ENCODE results near the gene CWF19L2. TPM values are rescaled to one million over a fixed set of nuclear protein-coding genes. Genes with fewer than 3 reads are reported as not detected.

The CWF19L2 gene
- total and polyA plus RNA-seq, 2 donors (not counting 1 experiment from before 2014, with no cell fraction given), result 5.1 to 10.7 TPM

- no peak overlapping the region for H3K9ac ChIP-seq (ENCODE audit: insufficient read depth, low read length)
- no peaks in the 10 kb centered on the region for H4K20me1 ChIP-seq (ENCODE audit: control insufficient read depth, extremely low read depth, insufficient read depth, low read length)
- H3K36me3 ChIP-seq (ENCODE audit: control insufficient read depth, insufficient read depth, low read length), result no peaks in the 10 kb centered on the region
- no peak overlapping the region for H2AFZ ChIP-seq (ENCODE audit: low read length)
- no peaks in the 10 kb centered on the region for H3K79me2 ChIP-seq (ENCODE audit: control insufficient read depth, insufficient read depth, low read length)
- no peak overlapping the region for H3K27ac ChIP-seq (ENCODE audit: insufficient read depth, low read length)
- TF ChIP-seq CTCF (conservative IDR thresholded peaks at IDR 0.05 in 1 of 2, IDR thresholded peaks at IDR 0.05 in 1 of 2; ENCODE audit: low read depth in 1 of 2, low read length in 2 of 2), result no peak
- no peak for TF ChIP-seq EZH2 (IDR thresholded peaks at IDR 0.05; ENCODE audit: low read length, missing control alignments)
- H3K4me3 ChIP-seq (replicated peaks in 1 of 4; ENCODE audit: control extremely low read depth in 1 of 4, insufficient read depth in 1 of 4, low read depth in 3 of 4, low read length in 4 of 4), result no peak overlapping the region
- H3K4me2 ChIP-seq (ENCODE audit: extremely low read depth, insufficient read depth, low read length), result no peak overlapping the region
- H3K9me3 ChIP-seq (ENCODE audit: control insufficient read depth, insufficient read depth, low read depth, low read length), result no peaks in the 10 kb centered on the region
- DNase-seq (ENCODE audit: low read depth in 2 of 2), result no peak
- H3K27me3 ChIP-seq (ENCODE audit: control insufficient read depth, insufficient read depth, low read length), result no peaks in the 10 kb centered on the region
- no peaks in the 10 kb centered on the region for H3K4me1 ChIP-seq (ENCODE audit: control insufficient read depth, extremely low read depth, insufficient read depth, low read length)
Measured at GRCh38 chr11:107357877-107358276, 99.7 kb downstream of the CWF19L2 start.

GRCh38 chr11:107354780-107355179 is 102.8 kb downstream of the CWF19L2 start:
- no peak overlapping the region for H2AFZ ChIP-seq (ENCODE audit: low read length)
- no peak for TF ChIP-seq EZH2 (IDR thresholded peaks at IDR 0.05; ENCODE audit: low read length, missing control alignments)

GRCh38 chr11:107337917-107338316 is 119.7 kb downstream of the CWF19L2 start:
- DNase-seq (ENCODE audit: low read depth in 2 of 2), result no peak
- H3K9me3 ChIP-seq (ENCODE audit: control insufficient read depth, insufficient read depth, low read depth, low read length), result no peaks in the 10 kb centered on the region
- H3K27me3 ChIP-seq (ENCODE audit: control insufficient read depth, insufficient read depth, low read length), result no peaks in the 10 kb centered on the region
- H3K4me3 ChIP-seq (replicated peaks in 1 of 4; ENCODE audit: control extremely low read depth in 1 of 4, insufficient read depth in 1 of 4, low read depth in 3 of 4, low read length in 4 of 4), result no peak overlapping the region
- no peak overlapping the region for H2AFZ ChIP-seq (ENCODE audit: low read length)
- no peaks in the 10 kb centered on the region for H3K4me1 ChIP-seq (ENCODE audit: control insufficient read depth, extremely low read depth, insufficient read depth, low read length)
- H3K9ac ChIP-seq (ENCODE audit: insufficient read depth, low read length), result no peak overlapping the region
- H3K36me3 ChIP-seq (ENCODE audit: control insufficient read depth, insufficient read depth, low read length), result no peaks in the 10 kb centered on the region
- no peak for TF ChIP-seq EZH2 (IDR thresholded peaks at IDR 0.05; ENCODE audit: low read length, missing control alignments)
- no peak for TF ChIP-seq CTCF (conservative IDR thresholded peaks at IDR 0.05 in 1 of 2, IDR thresholded peaks at IDR 0.05 in 1 of 2; ENCODE audit: low read depth in 1 of 2, low read length in 2 of 2)
- H3K79me2 ChIP-seq (ENCODE audit: control insufficient read depth, insufficient read depth, low read length), result no peaks in the 10 kb centered on the region
- H3K27ac ChIP-seq (ENCODE audit: insufficient read depth, low read length), result no peak overlapping the region
- H3K4me2 ChIP-seq (ENCODE audit: extremely low read depth, insufficient read depth, low read length), result no peak overlapping the region
- no peaks in the 10 kb centered on the region for H4K20me1 ChIP-seq (ENCODE audit: control insufficient read depth, extremely low read depth, insufficient read depth, low read length)

More at GRCh38 chr11:107354780-107355179, 102.8 kb downstream of the CWF19L2 start:
- Histone ChIP-seq H4K20me1 (ENCODE audit: control insufficient read depth, extremely low read depth, insufficient read depth, low read length) (no peaks in the 10 kb centered on the region), H3K36me3 (ENCODE audit: control insufficient read depth, insufficient read depth, low read length) (no peaks in the 10 kb centered on the region), H3K9me3 (ENCODE audit: control insufficient read depth, insufficient read depth, low read depth, low read length) (no peaks in the 10 kb centered on the region), H3K79me2 (ENCODE audit: control insufficient read depth, insufficient read depth, low read length) (no peaks in the 10 kb centered on the region), H3K27me3 (ENCODE audit: control insufficient read depth, insufficient read depth, low read length) (no peaks in the 10 kb centered on the region), H3K4me2 (ENCODE audit: extremely low read depth, insufficient read depth, low read length) (no peak overlapping the region), H3K4me3 (replicated peaks in 1 of 4; ENCODE audit: control extremely low read depth in 1 of 4, insufficient read depth in 1 of 4, low read depth in 3 of 4, low read length in 4 of 4) (no peak overlapping the region), H3K4me1 (ENCODE audit: control insufficient read depth, extremely low read depth, insufficient read depth, low read length) (no peaks in the 10 kb centered on the region), H3K9ac (ENCODE audit: insufficient read depth, low read length) (no peak overlapping the region), H3K27ac (ENCODE audit: insufficient read depth, low read length) (no peak overlapping the region)
- DNase-seq (ENCODE audit: low read depth in 2 of 2), result no peak
